Activated naive CD8-positive, alpha-beta T cell treated with anti-CD3 and anti-CD28 coated beads, Interleukin-2, amount 50 U/mL, for 16 hours (primary cell): ENCODE data around the gene NT5C1B.

ENCODE experiments used
- DNase-seq: peaks from one replicate; pipeline ENCODE4 v3.0.0-alpha.2; 2020; ENCODE audit warnings: low read depth, low spot score

Gene NT5C1B

GRCh38 chr2:18516112-18516511, 73.3 kb downstream of the NT5C1B start:
- no peak for DNase-seq

- no peak for DNase-seq
Observed at GRCh38 chr2:18514526-18515461, 74.6 kb downstream of the NT5C1B start.
